Heart left ventricle (tissue), 13 donors: ENCODE results near the gene PCBD2.

ENCODE experiments used
- CTCF ChIP-seq, 12 donors: fragments of 200-600 bp; sonication (generic) in 4 of 12; IDR thresholded peaks; one replicate each; pipeline versions ENCODE4 v1.5.0 to v1.8.0; 2018 to 2022; ENCODE audit warnings: antibody characterized with exemption in 12 of 12, mild to moderate bottlenecking in 5 of 12
- POLR2A ChIP-seq, 2 donors: fragments of 450-650 bp; IDR thresholded peaks; one replicate each; pipeline ENCODE4 v1.6.1; 2017; ENCODE audit warnings: antibody characterized with exemption in 2 of 2, mild to moderate bottlenecking in 2 of 2, moderate library complexity in 2 of 2
- donor health status: ischemic (EF 13 %, LVEDD 7.1; RV severe dilation, severe dysfunction).
- donor health status: DM: no; HTN: yes; CAD: no.
- donor health status: DM: no; HTN: no; CAD: no.
- donor health status: ischemic (EF 25% LVEDD 6.9; RV normal size, moderate dysfunction).
- donor health status: ischemic (EF 25% LVEDD 5.7; RV mildly dilated, moderate dysfunction).
- donor health status: ischemic (EF 35%, LVEDD 5.7; RV mildly dilated, moderate dysfunction).
- donor health status: nonischemic (EF 11% LVEDD 7.7; RV severe dilation, severe dysfunction).
- donor health status: DM: yes; HTN: yes; CAD: no.
- donor health status: PGD.
- donor health status: ischemic (EF 29% LVEDD 5.4; RV normal size, mild dysfunction).
- donor health status: nonischemic (EF 23%, LVEDD 6.1; RV moderate dilation, normal function).

GRCh38 chr5:134963098-134963497 lies 58.2 kb downstream of the PCBD2 start:
- TF ChIP-seq CTCF (IDR thresholded peaks at IDR 0.05): no peak
- TF ChIP-seq POLR2A (IDR thresholded peaks at IDR 0.05): no peak
